ENCODE results near the gene OTULIN.

- no peak for TF ChIP-seq CTCF (conservative IDR thresholded peaks at IDR 0.05; ENCODE audit: low read depth, low read length)
- no peak for TF ChIP-seq EZH2 (IDR thresholded peaks at IDR 0.05; ENCODE audit: borderline replicate concordance, low read depth, low read length, poor library complexity, severe bottlenecking)
Measured at GRCh38 chr5:14708551-14708950, 44.0 kb downstream of the OTULIN start.

Data from A673 (cell line).